Measurements from ENCODE around the gene SSTR1. TPM values are rescaled to one million over a fixed set of nuclear protein-coding genes. Genes with fewer than 3 reads are reported as not detected.

The SSTR1 gene
- total RNA-seq, 1 experiment from 2014 or later = 0.50 TPM

DNA sequence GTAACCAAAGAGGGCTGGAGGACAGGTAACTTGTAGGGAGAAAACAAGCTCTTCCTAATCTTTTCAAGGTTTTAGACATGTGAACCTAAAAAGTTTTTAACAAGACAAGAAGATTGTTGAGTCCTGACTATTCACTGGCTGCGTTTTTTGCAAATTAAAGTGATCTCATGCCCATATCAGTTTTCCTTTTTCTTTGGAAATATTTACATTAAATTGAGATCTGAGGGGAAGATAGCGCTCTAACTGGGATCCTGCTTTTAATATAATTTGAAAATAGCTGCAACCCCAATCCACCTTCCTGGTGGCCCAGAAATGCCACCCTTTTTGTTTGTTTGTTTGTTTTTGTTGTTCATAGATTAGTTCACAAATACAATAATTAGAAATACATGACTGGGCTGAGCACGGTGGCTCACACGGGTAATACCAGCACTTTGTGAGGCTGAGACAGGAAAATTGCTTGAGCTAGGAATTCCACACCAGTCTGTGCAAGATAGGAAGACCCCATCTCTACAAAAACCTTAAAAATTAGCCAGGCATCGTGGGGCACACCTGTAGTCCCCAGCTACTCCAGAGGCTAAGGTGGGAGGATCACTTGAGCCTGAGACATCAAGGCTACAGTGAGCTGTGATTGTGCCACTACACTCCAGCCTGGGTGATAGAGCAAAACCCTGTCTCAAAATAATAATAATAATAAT is 2.4 kb upstream of the SSTR1 start:
- no TSS peak for BruUV-seq (replicated peaks)
- Histone ChIP-seq H3K36me3 (ENCODE audit: low read depth) (no peaks in the 10 kb centered on the region), H3K4me1 (replicated peaks; ENCODE audit: insufficient read depth) (no peaks in the 10 kb centered on the region; the same call in 1 of the 2 replicates), H3K9me3 (ENCODE audit: insufficient read depth, low read depth) (no peaks in the 10 kb centered on the region), H2AFZ (no peak overlapping the region), H3K27ac (no peak overlapping the region), H3K9me2 (ENCODE audit: insufficient read depth) (no peaks in the 10 kb centered on the region), H3K79me2 (ENCODE audit: low read depth) (no peaks in the 10 kb centered on the region), H3K4me3 (no peak overlapping the region), H3F3A (ENCODE audit: insufficient read depth, low read depth) (no peaks in the 10 kb centered on the region), H3K4me2 (no peak overlapping the region), H3K27me3 (ENCODE audit: insufficient read depth, low read depth) (no peaks in the 10 kb centered on the region), H4K20me1 (ENCODE audit: insufficient read depth) (no peaks in the 10 kb centered on the region)
- intact Hi-C loops (cut with micrococcal nuclease; ENCODE audit: unreplicated experiment) = no loop called here
- TF ChIP-seq EZH2 (IDR thresholded peaks at IDR 0.05; ENCODE audit: low read depth) = no peak
- TF ChIP-seq, protein P1, sequence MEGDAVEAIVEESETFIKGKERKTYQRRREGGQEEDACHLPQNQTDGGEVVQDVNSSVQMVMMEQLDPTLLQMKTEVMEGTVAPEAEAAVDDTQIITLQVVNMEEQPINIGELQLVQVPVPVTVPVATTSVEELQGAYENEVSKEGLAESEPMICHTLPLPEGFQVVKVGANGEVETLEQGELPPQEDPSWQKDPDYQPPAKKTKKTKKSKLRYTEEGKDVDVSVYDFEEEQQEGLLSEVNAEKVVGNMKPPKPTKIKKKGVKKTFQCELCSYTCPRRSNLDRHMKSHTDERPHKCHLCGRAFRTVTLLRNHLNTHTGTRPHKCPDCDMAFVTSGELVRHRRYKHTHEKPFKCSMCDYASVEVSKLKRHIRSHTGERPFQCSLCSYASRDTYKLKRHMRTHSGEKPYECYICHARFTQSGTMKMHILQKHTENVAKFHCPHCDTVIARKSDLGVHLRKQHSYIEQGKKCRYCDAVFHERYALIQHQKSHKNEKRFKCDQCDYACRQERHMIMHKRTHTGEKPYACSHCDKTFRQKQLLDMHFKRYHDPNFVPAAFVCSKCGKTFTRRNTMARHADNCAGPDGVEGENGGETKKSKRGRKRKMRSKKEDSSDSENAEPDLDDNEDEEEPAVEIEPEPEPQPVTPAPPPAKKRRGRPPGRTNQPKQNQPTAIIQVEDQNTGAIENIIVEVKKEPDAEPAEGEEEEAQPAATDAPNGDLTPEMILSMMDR (conservative IDR thresholded peaks at IDR 0.05) = no peak
- no peak for DNase-seq
- ChIA-PET POLR2A (ENCODE audit: unreplicated experiment) (no interaction called here), CTCF (no interaction called here)

DNA sequence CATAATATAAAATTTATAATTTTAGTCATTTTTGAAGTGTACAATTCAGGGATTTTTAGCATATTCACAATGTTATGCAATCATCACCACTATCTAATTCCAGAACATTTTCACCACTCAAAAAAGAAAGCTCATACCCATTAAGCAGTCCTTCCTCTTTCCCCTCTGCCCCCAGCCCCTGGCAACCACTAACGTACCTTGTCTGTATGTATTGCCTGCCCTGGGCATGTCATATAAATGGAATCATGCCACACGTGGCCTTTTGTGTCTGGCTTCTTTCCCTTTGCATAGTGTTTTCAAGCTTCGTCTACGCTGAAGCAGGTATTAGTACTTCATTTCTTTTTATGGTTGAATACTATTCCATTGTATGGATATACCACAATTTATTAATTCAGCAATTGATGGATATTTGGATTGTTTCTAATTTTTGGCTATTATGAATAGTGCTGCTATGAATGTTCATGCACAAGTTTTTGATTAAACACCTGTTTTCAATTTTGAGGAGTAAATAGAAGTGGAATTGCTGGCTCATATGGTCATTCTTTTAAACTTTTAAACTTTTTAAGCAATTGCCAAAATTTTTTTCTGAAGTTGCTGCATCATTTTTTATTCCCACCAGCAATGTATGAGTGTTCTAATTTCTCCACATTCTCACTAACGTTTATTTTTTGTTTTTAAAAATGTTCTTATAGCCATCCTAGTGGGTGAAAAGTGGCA is 1.6 kb upstream of the SSTR1 start:
- H3K4me2 ChIP-seq = no peak overlapping the region
- CTCF ChIA-PET = interaction anchor here (0.7 kb wide), 1 partner anchor 522 kb away, joined by 3 read pairs; no protein-coding TSS in a partner anchor

DNA sequence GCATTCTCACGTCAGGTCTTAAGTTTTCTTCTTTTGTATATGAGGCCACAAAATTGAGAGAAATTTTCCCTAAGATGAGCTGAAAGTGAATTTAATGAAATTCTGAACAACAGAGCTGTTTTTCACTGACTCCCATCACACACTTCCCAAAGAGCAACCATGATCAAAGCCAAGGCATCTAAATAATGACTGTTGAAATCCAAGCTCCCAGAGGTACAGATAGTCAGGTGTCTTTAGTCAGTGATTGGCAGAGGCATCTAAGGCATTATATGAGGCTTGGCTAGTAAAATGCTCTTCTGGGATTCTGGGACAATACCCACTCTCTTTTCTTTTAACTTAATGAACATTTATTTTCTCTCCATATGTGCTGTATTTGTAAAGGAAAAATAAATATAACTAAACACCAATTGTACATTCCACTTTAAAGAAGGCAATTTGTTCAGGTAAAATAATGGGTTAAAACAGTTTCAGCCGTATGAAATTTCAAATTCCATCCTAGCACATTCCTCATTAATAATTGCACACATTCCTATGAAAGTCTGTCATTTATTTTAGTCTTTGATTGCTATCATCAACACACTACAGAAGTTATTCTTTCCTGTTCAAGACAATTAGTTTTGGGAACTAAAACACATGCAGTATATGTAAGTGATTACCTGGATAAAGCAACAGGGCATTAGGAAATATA is 871 bp upstream of the SSTR1 start:
- Histone ChIP-seq H3K9me3 (ENCODE audit: insufficient read depth, low read depth) (no peaks in the 10 kb centered on the region), H3K79me2 (ENCODE audit: low read depth) (no peaks in the 10 kb centered on the region), H3K36me3 (ENCODE audit: low read depth) (no peaks in the 10 kb centered on the region), H4K20me1 (ENCODE audit: insufficient read depth) (no peaks in the 10 kb centered on the region), H2AFZ (peak overlapping the region; percentile 74; the same call in 1 of the 2 replicates), H3K4me3 (no peak overlapping the region), H3K4me1 (replicated peaks; ENCODE audit: insufficient read depth) (no peaks in the 10 kb centered on the region; the same call in 1 of the 2 replicates), H3K4me2 (peak overlapping the region; percentile 81), H3F3A (ENCODE audit: insufficient read depth, low read depth) (no peaks in the 10 kb centered on the region), H3K27me3 (ENCODE audit: insufficient read depth, low read depth) (no peaks in the 10 kb centered on the region), H3K27ac (no peak overlapping the region), H3K9me2 (ENCODE audit: insufficient read depth) (no peaks in the 10 kb centered on the region)
- intact Hi-C loops (cut with micrococcal nuclease; ENCODE audit: unreplicated experiment) = no loop called here
- POLR2A ChIA-PET (ENCODE audit: unreplicated experiment) = no interaction called here
- CTCF ChIA-PET = interaction anchor here (0.7 kb wide), 1 partner anchor 521 kb away, joined by 3 read pairs; no protein-coding TSS in a partner anchor
- BruUV-seq (replicated peaks) = no TSS peak
- peak in 1 of 2 experiments; percentile 46 for DNase-seq
- TF ChIP-seq, protein P1 (conservative IDR thresholded peaks at IDR 0.05) = no peak
- no peak for TF ChIP-seq EZH2 (IDR thresholded peaks at IDR 0.05; ENCODE audit: low read depth)

More for the DNA sequence above, 1.6 kb upstream of the SSTR1 start:
- Histone ChIP-seq H3F3A (ENCODE audit: insufficient read depth, low read depth) (no peaks in the 10 kb centered on the region), H3K9me2 (ENCODE audit: insufficient read depth) (no peaks in the 10 kb centered on the region), H3K27me3 (ENCODE audit: insufficient read depth, low read depth) (no peaks in the 10 kb centered on the region), H3K4me3 (no peak overlapping the region), H4K20me1 (ENCODE audit: insufficient read depth) (no peaks in the 10 kb centered on the region), H2AFZ (no peak overlapping the region), H3K36me3 (ENCODE audit: low read depth) (no peaks in the 10 kb centered on the region), H3K9me3 (ENCODE audit: insufficient read depth, low read depth) (no peaks in the 10 kb centered on the region), H3K4me1 (replicated peaks; ENCODE audit: insufficient read depth) (no peaks in the 10 kb centered on the region; the same call in 1 of the 2 replicates), H3K27ac (no peak overlapping the region), H3K79me2 (ENCODE audit: low read depth) (no peaks in the 10 kb centered on the region)
- DNase-seq = no peak
- TF ChIP-seq, protein P1 (conservative IDR thresholded peaks at IDR 0.05) = no peak
- no peak for TF ChIP-seq EZH2 (IDR thresholded peaks at IDR 0.05; ENCODE audit: low read depth)
- intact Hi-C loops (cut with micrococcal nuclease; ENCODE audit: unreplicated experiment) = no loop called here
- BruUV-seq (replicated peaks) = no TSS peak
- POLR2A ChIA-PET (ENCODE audit: unreplicated experiment) = no interaction called here

Measured in PC-9 (cell line).